HG02588 (cell line): ENCODE results near the gene SEZ6L.

ENCODE experiments used
- ATAC-seq: cut with Tn5 transposase; IDR thresholded peaks from one replicate; pipeline ENCODE4 v1.9.1; 2021; ENCODE audit warnings: mild to moderate bottlenecking, moderate library complexity; ENCODE audit not compliant: unreplicated experiment

The SEZ6L gene

DNA sequence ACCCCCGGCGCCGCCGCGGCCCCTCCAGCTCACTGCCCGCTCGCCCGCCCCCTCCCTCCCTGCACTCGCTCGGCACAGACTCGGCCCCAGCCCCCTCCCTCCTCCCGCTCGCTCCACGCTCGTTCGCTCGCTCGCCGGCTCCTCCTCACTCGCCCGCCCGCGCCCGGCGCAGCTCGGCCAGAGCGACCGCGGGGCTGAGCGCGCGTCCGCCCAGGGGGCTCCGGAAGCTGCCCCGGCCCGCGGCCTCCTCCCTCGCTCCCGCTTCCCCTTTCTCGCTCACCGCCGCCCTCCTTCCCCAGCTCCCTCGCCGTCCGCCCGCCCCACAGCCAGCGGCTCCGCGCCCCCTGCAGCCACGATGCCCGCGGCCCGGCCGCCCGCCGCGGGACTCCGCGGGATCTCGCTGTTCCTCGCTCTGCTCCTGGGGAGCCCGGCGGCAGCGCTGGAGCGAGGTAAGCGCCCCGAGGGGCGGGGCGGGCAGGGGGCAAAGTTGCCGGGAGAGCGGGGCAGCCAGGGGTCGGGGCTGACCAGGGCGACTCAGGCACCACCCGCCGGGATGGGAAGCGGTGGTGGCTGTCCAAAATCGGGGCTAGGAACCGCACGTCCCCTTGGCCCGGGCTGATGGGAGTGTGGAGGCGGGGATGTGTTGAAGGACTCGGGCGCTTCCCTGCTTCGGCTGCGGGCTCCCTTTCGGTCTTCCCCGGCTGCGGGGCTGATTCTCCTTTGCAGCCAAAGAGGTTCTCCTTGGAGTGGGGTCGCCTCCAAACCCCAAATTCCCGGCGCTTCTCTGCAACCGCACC lies at the start of gene SEZ6L:
Gene SEZ6L, plus strand, starts transcription at position 148 of the 797 bp plus-strand sequence. Its CDS starts 208 bp downstream, at position 356.
- ATAC-seq, result no peak

DNA sequence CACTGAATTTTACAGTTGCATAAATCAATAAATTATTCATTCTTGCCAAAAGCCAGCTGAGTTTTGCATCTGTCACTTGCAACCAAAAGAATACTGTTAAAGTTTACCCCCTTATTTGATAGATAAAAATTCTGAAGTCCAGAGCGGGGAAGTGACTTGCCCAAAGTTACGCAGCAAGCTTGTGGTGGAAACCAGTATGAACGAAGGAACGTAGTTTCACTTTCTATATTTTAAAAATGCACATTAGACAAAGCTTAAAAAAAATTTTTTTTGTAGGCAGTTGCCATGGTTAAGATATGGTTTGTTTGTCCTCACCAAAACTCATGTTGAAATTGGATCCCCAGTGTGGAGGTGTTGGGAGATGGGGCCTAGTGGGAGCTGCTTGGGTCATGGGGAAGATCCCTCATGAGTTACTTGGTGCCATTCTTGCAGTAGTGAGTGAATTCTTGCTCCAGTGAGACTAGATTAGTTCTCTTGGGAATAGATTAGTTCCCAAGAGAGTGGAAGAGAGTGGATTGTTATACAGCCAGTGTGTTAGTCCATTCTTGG lies 46.3 kb upstream of the SEZ6L start:
- ATAC-seq, result no peak

DNA sequence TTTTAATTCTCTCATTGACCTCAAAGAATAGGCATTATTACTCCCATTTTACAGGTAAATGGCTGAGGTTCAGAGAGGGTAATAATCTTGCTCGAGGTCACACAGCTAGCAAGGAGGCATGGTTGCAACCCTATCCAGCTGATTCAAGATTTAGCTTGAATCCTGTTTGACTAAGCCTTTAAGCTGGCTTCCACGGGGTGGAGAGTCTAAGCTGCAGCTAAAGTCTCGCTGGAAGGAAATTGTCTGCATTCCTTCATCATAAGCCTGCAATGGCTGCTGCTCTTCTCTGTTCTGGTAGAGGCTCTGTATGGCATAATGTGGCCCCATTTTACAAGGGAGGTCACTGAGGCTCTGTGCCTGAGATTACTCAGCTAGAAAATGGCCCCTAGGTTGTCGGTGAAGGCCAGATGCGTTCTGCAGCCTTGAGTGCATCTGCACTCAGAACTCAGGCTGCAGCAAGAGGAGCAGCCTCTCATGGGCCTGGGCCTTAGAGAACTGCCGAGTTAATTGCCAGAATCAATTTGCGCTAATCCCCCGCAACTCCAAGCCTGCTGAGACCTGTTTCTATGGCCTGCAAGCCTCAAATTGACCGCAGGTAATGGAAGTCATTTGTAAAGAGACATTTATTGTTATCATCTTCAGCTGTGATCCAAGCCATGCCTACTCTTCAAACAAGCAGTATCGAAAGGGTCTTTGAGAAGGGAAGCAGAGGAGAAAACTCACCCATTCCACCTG lies 44.1 kb upstream of the SEZ6L start:
- no peak for ATAC-seq

DNA sequence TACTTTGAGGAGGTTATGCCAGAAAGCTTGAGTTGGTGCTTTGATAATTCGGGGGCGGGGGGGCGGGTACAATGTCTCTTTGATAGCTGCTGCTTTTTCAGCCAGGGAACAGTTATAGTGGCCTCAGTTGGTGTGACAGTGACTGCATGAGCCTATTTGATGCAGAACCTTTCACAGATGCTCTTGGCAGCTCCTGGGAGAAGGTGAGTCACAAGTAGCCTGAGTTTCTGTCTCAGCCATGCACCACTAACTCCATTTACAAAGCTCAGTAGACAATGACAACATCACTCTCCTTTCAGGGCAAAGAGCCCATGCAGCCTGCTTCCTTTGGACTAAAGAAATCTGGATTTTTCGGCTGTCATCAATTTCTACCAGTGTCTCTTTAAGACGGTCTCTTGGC lies 42.1 kb upstream of the SEZ6L start:
- ATAC-seq, result no peak

DNA sequence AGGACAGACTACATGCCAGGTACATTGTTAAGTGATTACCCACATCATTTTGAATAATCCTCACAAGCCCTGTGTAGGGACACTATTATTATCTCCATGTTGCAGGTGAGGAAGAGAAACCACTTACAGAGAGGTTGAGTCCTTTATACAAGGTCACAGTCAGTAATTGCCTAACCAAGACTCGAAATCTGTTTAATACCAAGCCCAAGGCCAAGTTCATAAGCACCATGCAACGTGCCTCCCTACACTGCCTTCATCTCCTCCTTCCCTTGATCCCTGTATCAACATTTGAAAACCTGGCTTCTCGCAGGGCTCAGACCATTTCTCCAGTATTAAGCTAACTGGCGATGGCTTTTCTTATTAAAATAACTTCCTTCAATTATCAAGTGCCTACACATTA lies 41.7 kb upstream of the SEZ6L start:
- ATAC-seq, result no peak

DNA sequence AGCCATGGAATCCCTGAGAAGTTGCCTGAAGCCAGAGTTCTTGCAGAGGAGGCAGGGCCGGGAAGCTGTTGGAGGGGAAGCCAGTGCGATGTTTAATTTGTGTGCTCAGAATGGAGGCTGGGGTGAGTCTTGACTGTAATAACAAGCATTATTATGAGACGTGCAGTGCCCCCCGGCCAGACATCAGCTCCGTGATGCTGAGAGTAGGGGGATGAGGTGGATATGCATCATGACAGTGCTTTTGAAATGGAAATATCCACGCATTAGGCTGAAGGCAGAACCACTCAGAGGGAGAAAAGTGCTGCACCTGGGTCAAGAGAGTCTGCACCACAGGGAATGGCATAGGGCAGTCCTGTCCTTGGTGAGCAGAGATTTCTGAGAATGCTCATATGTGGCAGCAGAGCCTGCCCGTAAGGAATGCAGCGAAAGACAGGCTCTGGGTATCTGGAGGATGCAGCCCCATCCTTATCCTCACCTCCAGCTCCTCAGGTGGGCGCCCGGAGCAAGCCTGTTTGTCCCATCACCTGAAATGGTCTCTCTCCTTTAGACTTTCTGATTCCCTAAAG lies 37.6 kb upstream of the SEZ6L start:
- no peak for ATAC-seq

DNA sequence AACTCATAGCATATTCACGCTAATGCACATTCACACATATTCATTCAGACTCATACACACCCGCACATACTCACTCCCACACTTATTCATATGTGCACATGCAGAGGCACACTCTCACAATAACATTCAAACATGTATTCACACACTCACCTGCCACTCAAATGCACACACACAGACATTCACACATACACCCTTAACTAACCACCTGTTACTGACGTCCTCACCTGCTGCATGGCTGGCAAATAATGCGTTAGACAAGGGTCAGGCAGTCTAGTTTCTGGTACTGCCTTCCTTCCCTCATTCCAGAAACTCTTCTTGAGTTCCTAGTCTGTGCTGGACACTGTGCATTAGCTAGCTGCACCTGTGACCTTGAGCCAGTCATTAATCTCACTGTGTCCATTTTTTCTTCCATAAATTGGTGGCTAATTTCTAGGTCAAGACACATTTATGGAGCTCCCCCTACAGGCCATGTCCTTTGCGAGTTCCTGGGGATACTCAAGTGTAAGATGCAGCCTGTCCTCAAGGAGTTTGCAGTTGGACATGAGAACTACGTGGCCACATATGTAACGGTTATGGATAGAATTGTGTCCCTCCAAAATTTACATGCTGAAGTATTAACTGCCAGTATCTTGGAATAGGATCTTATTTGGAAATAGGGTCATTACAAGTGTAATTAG lies 34.5 kb upstream of the SEZ6L start:
- no peak for ATAC-seq

DNA sequence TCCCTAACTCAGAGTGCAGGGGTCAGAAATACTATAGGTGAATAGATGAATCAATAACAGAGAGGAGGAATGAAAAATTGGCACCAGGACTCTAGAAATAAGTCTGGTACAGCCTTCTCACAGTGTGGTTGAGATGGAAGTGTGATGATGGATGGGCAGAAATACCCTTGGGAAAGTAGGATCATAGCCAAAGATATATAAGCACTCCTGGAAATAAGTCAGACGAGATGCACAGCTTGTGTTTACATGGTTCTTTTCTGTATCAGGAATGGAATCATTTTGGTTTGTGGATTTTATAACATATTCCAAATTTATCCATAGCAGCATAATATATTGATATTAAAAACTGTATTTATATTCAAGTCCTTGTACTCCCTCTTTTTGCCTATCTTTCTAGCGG lies 33.5 kb upstream of the SEZ6L start:
- ATAC-seq, result no peak

DNA sequence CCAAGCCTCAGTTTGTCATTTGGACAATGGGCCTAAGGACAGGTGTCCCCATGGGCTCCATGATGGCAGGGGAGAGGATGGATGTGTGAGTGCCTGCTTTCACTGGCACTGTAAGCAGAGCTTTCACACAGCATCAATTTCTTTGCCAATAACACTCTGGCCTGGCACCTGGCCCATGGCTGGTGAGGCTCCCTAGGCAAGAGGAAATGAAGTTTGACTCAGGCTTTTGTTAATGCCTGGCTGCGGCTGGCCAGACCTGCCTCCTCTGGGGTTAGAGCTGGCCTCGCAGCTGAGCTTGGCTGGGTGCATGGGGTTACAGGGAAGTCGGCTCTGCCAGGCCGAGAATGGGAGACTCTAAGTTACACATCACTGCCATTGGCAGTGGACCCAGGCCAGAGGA lies 30.0 kb upstream of the SEZ6L start:
- no peak for ATAC-seq

DNA sequence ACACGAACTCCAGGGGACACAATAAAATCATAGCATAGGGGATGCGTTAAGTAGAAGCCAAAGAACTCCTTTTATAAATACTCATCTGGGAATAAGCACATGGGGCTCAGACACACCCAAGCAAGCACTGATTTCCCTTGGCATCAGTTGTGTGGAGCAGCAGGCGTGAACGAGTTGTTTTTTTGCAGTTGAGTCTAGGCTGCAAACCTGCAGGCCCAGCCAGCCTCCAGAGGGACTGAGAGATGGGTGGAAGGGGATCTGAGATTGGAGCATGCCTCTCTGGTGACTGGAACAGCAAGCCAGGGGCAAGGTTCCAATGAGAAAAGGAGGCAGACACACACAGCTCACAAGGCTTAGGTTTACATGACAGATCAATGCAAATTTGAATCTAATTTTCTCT lies 27.4 kb upstream of the SEZ6L start:
- no peak for ATAC-seq

DNA sequence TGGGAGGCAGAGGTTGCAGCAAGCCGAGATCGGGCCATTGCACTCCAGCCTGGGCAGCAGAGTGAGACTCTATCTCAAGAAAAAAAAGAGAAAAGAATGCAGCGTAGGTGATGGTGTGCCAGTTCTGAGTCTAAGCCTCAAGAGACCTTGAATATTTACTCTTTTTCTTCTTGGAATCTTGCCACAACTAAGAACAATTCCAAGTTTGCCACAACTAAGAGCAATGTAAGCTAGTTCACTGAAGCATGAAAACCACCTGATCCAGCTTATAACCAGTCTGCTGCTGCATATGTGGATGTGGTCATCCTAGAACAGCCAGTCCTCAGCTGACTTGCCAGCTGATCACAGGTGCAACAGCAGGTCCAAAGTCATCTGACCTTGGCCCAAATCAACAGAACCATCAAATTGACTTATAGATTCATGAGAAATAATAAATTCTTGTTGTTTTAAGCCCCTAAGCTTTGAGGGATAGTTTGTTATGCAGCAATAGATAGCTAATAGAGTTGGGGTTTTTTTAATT lies 25.4 kb upstream of the SEZ6L start:
- no peak for ATAC-seq

DNA sequence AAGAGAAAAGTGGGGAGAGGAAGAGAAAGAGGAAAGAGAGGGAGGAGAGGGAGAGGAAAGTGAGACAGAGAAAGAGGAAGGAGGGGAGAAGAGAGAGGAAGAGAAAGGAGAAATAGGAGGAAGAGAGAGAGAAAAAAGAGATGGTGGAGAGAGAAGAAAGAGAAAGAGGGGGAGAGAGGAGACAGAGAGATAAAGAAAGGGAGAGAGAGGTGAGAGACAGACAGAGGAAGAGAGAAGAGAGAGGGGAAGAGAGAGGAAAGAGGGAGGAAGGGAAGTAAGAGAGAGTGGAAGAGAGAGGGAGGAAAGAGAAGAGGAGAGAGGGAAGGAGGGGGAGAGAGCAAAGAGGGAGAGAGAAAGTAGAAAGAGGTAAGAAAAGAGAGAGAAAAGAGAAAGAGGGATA lies 9.4 kb upstream of the SEZ6L start:
- no peak for ATAC-seq

DNA sequence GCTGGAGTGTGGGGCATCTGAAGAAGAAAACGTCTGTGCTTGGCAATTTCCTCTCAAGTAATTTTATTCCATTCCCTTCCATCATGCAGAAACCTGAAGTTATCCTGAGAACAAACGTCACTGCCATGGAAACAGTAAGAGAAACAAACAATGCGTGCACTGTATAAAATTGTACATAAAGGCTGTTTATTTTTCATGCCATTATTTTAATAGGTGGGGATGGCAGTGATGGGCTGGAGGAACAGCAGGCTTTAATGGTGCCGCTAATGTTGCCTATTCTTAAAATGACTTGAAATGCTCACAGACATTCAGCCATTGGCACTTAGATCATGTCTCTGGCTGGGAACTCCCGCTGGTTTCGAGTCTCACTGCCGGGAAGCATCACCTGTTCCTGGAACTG lies 7.5 kb upstream of the SEZ6L start:
- no peak for ATAC-seq

DNA sequence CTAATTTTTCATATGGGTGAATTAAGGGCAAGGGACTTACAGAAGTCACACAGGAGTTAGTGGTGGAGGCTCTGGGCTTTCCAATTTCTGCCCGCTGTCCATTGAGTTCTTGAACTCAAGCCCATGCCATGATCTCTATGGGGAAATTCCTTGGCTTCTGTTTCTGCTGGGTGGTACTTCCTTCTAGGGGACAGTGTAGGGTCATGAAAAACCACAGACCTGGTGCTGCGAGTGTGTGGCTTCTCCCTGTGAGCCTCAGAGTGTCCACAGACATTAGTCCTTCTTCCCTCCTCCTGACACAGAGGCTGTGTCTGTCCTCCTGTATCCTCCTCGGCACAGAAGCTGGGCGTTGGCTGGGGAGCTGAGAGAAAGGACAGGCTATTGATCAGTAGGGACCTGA lies 6.3 kb upstream of the SEZ6L start:
- no peak for ATAC-seq

DNA sequence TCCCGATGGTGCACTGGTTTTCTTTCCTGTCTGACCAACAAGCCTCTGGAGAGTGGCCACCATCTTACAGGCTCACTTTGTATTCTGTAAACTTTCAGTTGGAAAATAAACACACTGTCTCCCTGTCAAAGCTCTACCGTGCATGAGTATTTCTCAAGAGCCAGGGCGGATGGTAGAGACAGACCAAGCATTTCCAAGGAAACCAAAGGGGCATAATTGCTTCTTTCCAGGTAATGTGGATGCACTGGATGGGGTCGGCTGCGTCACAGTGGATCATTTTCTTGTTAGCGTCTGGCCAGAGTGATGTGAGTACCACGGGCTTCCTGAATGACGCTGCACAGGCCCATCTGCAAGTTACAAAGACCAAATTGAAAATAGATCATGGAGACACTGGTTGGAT lies 5.1 kb upstream of the SEZ6L start:
- ATAC-seq, result no peak

DNA sequence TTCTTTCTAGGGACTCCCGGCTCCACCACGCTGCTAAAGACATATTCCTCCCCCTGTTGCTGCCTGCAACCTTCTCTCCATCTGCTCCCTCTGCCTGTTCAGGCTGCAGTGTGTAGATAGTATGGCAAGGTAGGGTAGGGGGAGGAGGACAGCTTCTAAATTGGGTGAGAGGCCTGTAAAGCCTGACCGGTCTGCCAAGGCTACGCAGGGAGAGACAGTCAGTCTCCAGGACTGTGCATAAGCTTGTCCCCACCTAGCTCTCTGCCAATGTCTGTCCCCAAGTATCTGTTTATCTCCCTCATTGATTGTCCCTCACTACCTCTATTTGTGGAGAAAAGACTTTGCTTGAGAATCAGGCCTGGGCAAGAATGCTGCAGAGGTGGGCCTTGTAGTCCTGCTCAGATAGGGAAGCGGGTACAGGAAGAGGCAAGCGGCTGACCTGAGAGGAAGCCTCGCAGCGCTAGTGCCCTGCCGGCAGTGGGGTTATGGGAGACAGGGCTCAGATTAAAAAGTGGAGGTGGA lies 871 bp upstream of the SEZ6L start:
- ATAC-seq, result no peak

DNA sequence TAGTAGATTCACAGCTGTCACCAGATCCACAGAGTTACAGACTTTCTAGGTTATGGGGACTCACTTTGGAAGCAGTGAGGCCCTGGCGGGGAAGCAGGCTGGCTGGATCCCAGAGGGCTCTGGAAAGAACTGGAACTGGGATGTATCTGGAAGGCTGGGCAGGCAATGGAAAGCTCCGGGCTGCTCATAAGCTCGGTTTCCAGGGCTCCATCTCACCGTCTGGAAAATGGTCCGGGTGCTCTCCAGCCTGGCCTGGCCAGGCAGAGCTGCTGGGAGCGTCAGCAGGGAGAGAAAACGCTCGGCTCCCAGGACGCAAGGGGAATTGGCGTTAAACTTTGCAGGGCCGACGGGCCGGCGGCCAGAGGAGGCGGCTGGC lies 335 bp upstream of the SEZ6L start:
- ATAC-seq, result no peak

DNA sequence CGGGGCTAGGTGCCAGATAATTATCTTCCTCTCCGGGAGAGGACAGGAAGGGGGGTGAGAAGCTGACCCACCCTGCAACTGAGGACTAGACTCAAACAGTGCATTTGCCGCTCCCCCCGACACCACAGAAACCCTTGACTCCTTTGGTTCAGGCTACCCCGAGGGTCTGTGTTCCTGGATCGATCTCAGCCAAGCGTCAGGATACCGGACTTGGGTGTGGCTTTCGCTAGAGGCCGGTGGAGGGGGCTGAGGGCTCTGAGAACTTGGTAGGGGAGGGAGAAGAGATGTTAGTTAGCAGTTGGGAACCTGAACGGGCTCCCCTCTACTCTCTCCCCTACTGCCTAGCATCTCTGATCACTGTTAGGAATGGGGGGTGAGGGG lies 840 bp downstream of the SEZ6L start:
- no peak for ATAC-seq

DNA sequence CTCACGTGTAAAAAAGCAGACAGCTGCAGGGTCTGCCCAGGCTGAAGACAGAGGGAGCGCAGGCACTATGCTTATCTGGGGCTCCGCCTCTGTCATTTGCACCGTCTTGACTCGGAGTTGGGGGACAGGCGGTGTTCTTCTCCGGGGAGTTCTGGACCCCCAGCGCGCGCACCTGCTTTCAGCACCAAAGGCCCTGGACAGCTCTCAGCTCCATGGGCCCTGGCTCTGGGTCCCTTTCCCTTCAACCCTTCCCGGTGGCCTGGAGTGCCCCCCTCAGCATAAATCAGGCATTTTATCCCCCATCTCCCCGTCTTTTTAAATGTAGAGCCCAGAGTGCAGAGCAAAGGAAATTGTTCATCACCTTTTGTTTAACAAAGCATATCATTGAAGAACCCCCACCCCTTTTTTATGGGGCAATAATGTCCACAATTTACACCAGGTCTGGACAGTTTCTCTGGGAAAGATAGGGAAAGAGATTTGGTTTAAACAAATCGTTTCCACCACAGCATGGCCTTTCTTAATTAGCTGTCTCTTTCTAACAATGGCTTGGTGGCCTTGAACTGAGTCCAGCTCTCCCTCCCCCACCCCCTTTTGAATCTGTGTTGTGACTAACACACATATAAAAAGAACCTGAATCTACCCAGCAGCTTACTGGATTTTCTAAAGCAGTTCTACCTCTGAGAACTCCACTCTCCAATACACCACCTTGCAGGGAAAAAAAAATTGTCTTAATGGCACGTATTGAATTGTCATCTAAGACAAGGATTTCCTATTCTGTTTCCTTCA lies 1.7 kb downstream of the SEZ6L start:
- ATAC-seq, result no peak

DNA sequence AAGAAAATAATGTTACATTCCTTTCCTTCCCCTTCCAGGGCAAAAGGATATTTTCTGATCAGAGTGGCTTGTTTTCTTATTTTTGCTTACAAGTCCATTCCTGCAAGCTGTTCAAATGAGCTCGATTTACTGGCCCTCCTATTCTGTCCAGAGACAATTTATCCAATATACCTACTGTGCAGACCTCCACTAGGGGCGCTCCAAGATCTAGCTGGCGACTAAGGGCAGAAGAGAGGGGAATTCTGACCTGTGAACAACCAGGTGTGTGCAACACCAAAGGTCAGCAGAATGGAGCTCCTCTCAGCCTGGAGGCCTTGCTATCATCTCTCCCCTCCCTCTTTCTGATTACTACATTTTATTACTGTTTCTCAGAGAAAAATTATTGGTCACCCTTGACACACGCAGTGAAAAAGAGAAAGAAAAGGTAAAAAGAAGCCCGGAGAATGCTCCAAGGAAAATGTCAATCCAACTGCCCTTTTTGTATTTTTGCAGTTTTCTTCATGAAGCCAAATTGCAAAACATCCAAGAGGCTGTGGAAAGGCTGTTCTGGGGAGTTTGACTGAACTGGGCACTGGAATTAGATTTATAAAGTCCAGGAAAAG lies 3.2 kb downstream of the SEZ6L start:
- ATAC-seq, result no peak
